CD4-positive, alpha-beta T cell (primary cell): ENCODE measurements around the gene NPLOC4. TPM values are rescaled to one million over a fixed set of nuclear protein-coding genes. Genes with fewer than 3 reads are reported as not detected.

ENCODE experiments used
- ATAC-seq: fragments of 200-7000 bp; cut with Tn5 transposase; one replicate; pipeline ENCODE4 v1.10.0; 2022; ENCODE audit warnings: mild to moderate bottlenecking; ENCODE audit not compliant: poor library complexity
- CTCF ChIA-PET: fragments of 350-600 bp; sonication (Branson Sonifier 250); formaldehyde crosslinking; loops from one replicate; lab custom pipeline; 2021; ENCODE audit warnings: antibody characterized with exemption, inconsistent platforms; lab: Charles Lee
- POLR2A ChIA-PET: fragments of 350-600 bp; sonication (Branson Sonifier 250); formaldehyde crosslinking; loops from one replicate; lab custom pipeline; 2021; ENCODE audit warnings: antibody characterized with exemption, inconsistent platforms; lab: Charles Lee
- DNase-seq, 14 experiments: peaks; one replicate each; pipeline ENCODE4 v3.0.0-alpha.2; 2013 to 2020; ENCODE audit warnings: mixed read lengths in 2 of 14
- H3K27ac ChIP-seq, 2 donors: one replicate each; pipeline versions ENCODE4 v1.5.1 to v1.7.0; 2013; ENCODE audit warnings: low read length in 2 of 2, low read depth in 1 of 2, mild to moderate bottlenecking in 1 of 2
- H3K27me3 ChIP-seq, 2 experiments: 1 replicate in 1 of 2; 2 replicates in 1 of 2; pipeline versions ENCODE4 v1.6.1 to v1.7.0; 2013; ENCODE audit warnings: low read length in 2 of 2, control low read depth in 1 of 2, mild to moderate bottlenecking in 1 of 2, moderate library complexity in 1 of 2; ENCODE audit not compliant: insufficient read depth in 2 of 2, control insufficient read depth in 1 of 2
- H3K36me3 ChIP-seq: one replicate; pipeline ENCODE4 v1.6.1; 2013; ENCODE audit warnings: low read length, control low read depth; ENCODE audit not compliant: insufficient read depth
- H3K4me1 ChIP-seq: one replicate; pipeline ENCODE4 v1.6.1; 2013; ENCODE audit warnings: low read length, control low read depth; ENCODE audit not compliant: insufficient read depth
- H3K4me3 ChIP-seq: one replicate; pipeline ENCODE4 v1.5.1; 2013; ENCODE audit warnings: mild to moderate bottlenecking, low read length, moderate library complexity
- H3K9me3 ChIP-seq, 2 experiments: 1 replicate in 1 of 2; 2 replicates in 1 of 2; pipeline versions ENCODE4 v1.6.1 to v1.7.0; 2013; ENCODE audit warnings: low read length in 2 of 2, mild to moderate bottlenecking in 2 of 2, control low read depth in 1 of 2, moderate library complexity in 1 of 2; ENCODE audit not compliant: control insufficient read depth in 1 of 2, insufficient read depth in 1 of 2
- H3K27ac Mint-ChIP-seq: one replicate; pipeline ENCODE4 v1.8.0; 2020; ENCODE audit warnings: mixed read lengths
- H3K27me3 Mint-ChIP-seq: one replicate; pipeline ENCODE4 v1.8.0; 2021; ENCODE audit warnings: mixed read lengths
- H3K36me3 Mint-ChIP-seq: one replicate; pipeline ENCODE4 v1.8.0; 2021; ENCODE audit warnings: low read depth, mixed read lengths
- H3K4me1 Mint-ChIP-seq: one replicate; pipeline ENCODE4 v1.8.0; 2021; ENCODE audit warnings: low read depth, mixed read lengths
- H3K4me3 Mint-ChIP-seq: one replicate; pipeline ENCODE4 v1.8.0; 2020; ENCODE audit warnings: mild to moderate bottlenecking, mixed read lengths
- H3K9me3 Mint-ChIP-seq: one replicate; pipeline ENCODE4 v1.8.0; 2020; ENCODE audit warnings: mixed read lengths
- CTCF ChIP-seq: fragments of 200-600 bp; IDR thresholded peaks from one replicate; pipeline ENCODE4 v1.8.0; 2022; ENCODE audit warnings: antibody characterized with exemption, mild to moderate bottlenecking
- intact Hi-C, 2 experiments: fragments of 100-400 bp; cut with DNase I in 1 of 2; cut with micrococcal nuclease in 1 of 2; formaldehyde crosslinking; loops; one replicate each; pipeline versions ENCODE4 v1.15.1 to v1.9.0; 2023 to 2025; cut with DNase I, micrococcal nuclease
- total RNA-seq, 174 experiments: library from RNA in 2 of 174; stranded (reverse) in 2 of 174; gene quantifications; one replicate each; pipeline ENCODE4 v1.2.3 and lab custom pipeline; 2021 to 2026

The NPLOC4 gene
- total RNA-seq, 2 experiments from 2014 or later = 61.0 to 62.4 TPM

GRCh38 chr17:81648013-81648706, 11.2 kb upstream of the NPLOC4 start:
- no peak overlapping the region for H3K4me3 Mint-ChIP-seq
- intact Hi-C loops = no loop called here
- peaks cover 0 to 15% of the 10 kb centered on the region in 2 experiments for H3K9me3 ChIP-seq
- TF ChIP-seq CTCF = no peak
- no peak overlapping the region for H3K27ac ChIP-seq
- H3K4me1 ChIP-seq = peaks cover 5% of the 10 kb centered on the region
- H3K36me3 Mint-ChIP-seq = no peaks in the 10 kb centered on the region
- H3K27ac Mint-ChIP-seq = no peak overlapping the region
- CTCF ChIA-PET = no interaction called here
- H3K27me3 ChIP-seq = peaks cover 22 to 27% of the 10 kb centered on the region in 2 experiments
- H3K4me3 ChIP-seq = no peak overlapping the region
- H3K9me3 Mint-ChIP-seq = no peaks in the 10 kb centered on the region
- DNase-seq (no peak), ATAC-seq (no peak)
- H3K36me3 ChIP-seq = no peaks in the 10 kb centered on the region
- POLR2A ChIA-PET = no interaction called here
- peaks cover 29% of the 10 kb centered on the region for H3K27me3 Mint-ChIP-seq
- H3K4me1 Mint-ChIP-seq = peaks cover under 1% of the 10 kb centered on the region

GRCh38 chr17:81647640-81648012, 10.7 kb upstream of the NPLOC4 start:
- H3K27me3 Mint-ChIP-seq = peaks cover 27% of the 10 kb centered on the region
- no peak overlapping the region for H3K27ac Mint-ChIP-seq
- Histone ChIP-seq H3K4me1 (no peaks in the 10 kb centered on the region), H3K27me3 (peaks cover 22 to 27% of the 10 kb centered on the region in 2 experiments), H3K36me3 (no peaks in the 10 kb centered on the region), H3K27ac (no peak overlapping the region), H3K4me3 (no peak overlapping the region), H3K9me3 (peaks cover 0 to 15% of the 10 kb centered on the region in 2 experiments)
- no peak overlapping the region for H3K4me3 Mint-ChIP-seq
- ChIA-PET CTCF (no interaction called here), POLR2A (no interaction called here)
- DNase-seq (no peak), ATAC-seq (no peak)
- H3K9me3 Mint-ChIP-seq = no peaks in the 10 kb centered on the region
- no peak for TF ChIP-seq CTCF
- H3K36me3 Mint-ChIP-seq = no peaks in the 10 kb centered on the region
- intact Hi-C loops = no loop called here
- H3K4me1 Mint-ChIP-seq = no peaks in the 10 kb centered on the region

GRCh38 chr17:81646869-81647600, 10.1 kb upstream of the NPLOC4 start:
- CTCF ChIA-PET = no interaction called here

More at GRCh38 chr17:81646869-81647600, 10.1 kb upstream of the NPLOC4 start:
- no peaks in the 10 kb centered on the region for H3K4me1 Mint-ChIP-seq
- H3K9me3 Mint-ChIP-seq = no peaks in the 10 kb centered on the region
- Histone ChIP-seq H3K27ac (no peak overlapping the region), H3K27me3 (peaks cover 20 to 27% of the 10 kb centered on the region in 2 experiments), H3K4me3 (no peak overlapping the region), H3K4me1 (no peaks in the 10 kb centered on the region), H3K36me3 (no peaks in the 10 kb centered on the region), H3K9me3 (peaks cover 0 to 15% of the 10 kb centered on the region in 2 experiments)
- no peak for DNase-seq
- TF ChIP-seq CTCF = no peak
- H3K36me3 Mint-ChIP-seq = no peaks in the 10 kb centered on the region
- no peak overlapping the region for H3K27ac Mint-ChIP-seq
- intact Hi-C loops = no loop called here
- POLR2A ChIA-PET = no interaction called here
- ATAC-seq = no peak
- H3K27me3 Mint-ChIP-seq = peaks cover 27% of the 10 kb centered on the region
- H3K4me3 Mint-ChIP-seq = no peak overlapping the region
